ENCODE data around the gene GDF7. TPM values are rescaled to one million over a fixed set of nuclear protein-coding genes. Genes with fewer than 3 reads are reported as not detected.

The GDF7 gene
- total RNA-seq, 1 experiment from 2014 or later: 0.02 TPM

- RAD21 ChIA-PET (ENCODE audit: low non-redundant PET in 1 of 2, low total read pairs in 2 of 2, uncharacterized antibody in 2 of 2, unreplicated experiment in 2 of 2): no interaction called here
- POLR2A ChIA-PET: interaction anchor here (0.7 kb wide), 1 partner anchor 179 kb away, joined by 3 read pairs; the partner anchor contains the start of gene RHOB
- Histone ChIP-seq H3K79me2 (ENCODE audit: insufficient read depth, low read length) (no peaks in the 10 kb centered on the region), H4K20me1 (ENCODE audit: insufficient read depth) (no peaks in the 10 kb centered on the region), H3K4me3 (replicated peaks in 1 of 2; ENCODE audit: low read depth in 1 of 2, low read length in 2 of 2) (no peak overlapping the region), H2AFZ (ENCODE audit: low read depth, low read length, poor library complexity, severe bottlenecking) (no peak overlapping the region), H3K27ac (ENCODE audit: low read depth, low read length) (no peak overlapping the region), H3K9me2 (ENCODE audit: insufficient read depth) (no peaks in the 10 kb centered on the region), H3K9ac (ENCODE audit: low read length) (no peak overlapping the region), H3K27me3 (ENCODE audit: insufficient read depth, low read length) (no peaks in the 10 kb centered on the region), H3K36me3 (ENCODE audit: control insufficient read depth in 1 of 2, insufficient read depth in 2 of 2, low read length in 2 of 2) (peaks cover 0 to 4% of the 10 kb centered on the region in 2 experiments; a peak in 1 of 4 replicates), H3K4me1 (ENCODE audit: control insufficient read depth in 1 of 2, insufficient read depth in 2 of 2, low read length in 2 of 2) (no peaks in the 10 kb centered on the region), H3K4me2 (ENCODE audit: low read length) (no peak overlapping the region), H3K9me3 (ENCODE audit: control insufficient read depth in 1 of 2, insufficient read depth in 1 of 2, low read depth in 1 of 2, low read length in 2 of 2) (no peaks in the 10 kb centered on the region)
- CTCF ChIA-PET: no interaction called here
- TF ChIP-seq FOSL1 (IDR thresholded peaks at IDR 0.05; ENCODE audit: low read depth) (no peak), ELF1 (IDR thresholded peaks at IDR 0.05; ENCODE audit: borderline replicate concordance, low read depth) (no peak), SRF (IDR thresholded peaks at IDR 0.05; ENCODE audit: low read depth) (no peak), MAX (IDR thresholded peaks at IDR 0.05) (no peak), ZFX (IDR thresholded peaks at IDR 0.05) (no peak), ZBTB33 (IDR thresholded peaks at IDR 0.05; ENCODE audit: extremely low read depth, insufficient replicate concordance, low read length) (no peak), ZNF274 (IDR thresholded peaks at IDR 0.05; ENCODE audit: low read depth, low read length) (no peak), SIN3A (IDR thresholded peaks at IDR 0.05; ENCODE audit: low read depth) (no peak)
- TF ChIP-seq, protein P1, sequence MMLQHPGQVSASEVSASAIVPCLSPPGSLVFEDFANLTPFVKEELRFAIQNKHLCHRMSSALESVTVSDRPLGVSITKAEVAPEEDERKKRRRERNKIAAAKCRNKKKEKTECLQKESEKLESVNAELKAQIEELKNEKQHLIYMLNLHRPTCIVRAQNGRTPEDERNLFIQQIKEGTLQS (IDR thresholded peaks at IDR 0.05): no peak
- DNase-seq (ENCODE audit: low read depth, low spot score) (no peak), ATAC-seq (no peak)
- BruUV-seq (replicated peaks): no TSS peak
- intact Hi-C loops (cut with micrococcal nuclease): no loop called here
These were observed 41.2 kb upstream of the GDF7 start for GRCh38 chr2:20625491-20626391.
